HepG2 (cell line): ENCODE measurements around the gene FAM83D.

Experiments used
- ARNT2 ChIP-seq: sonication (generic); formaldehyde crosslinking; IDR thresholded peaks from 2 replicates; pipeline ENCODE4 v1.8.0; 2022; ENCODE audit warnings: mild to moderate bottlenecking, low read depth, missing genetic modification reagents, moderate library complexity
- BCL6 ChIP-seq: IDR thresholded peaks from 2 replicates; pipeline ENCODE4 v1.6.1; 2016; ENCODE audit warnings: missing genetic modification reagents, missing compliant biosample characterization
- EHMT2 ChIP-seq: fragments of 200-600 bp; sonication (generic); IDR thresholded peaks from 2 replicates; pipeline ENCODE4 v1.7.0; 2017; ENCODE audit warnings: antibody characterized with exemption, low read depth, low read length, borderline replicate concordance
- HNF4A ChIP-seq: sonication (generic); formaldehyde crosslinking; IDR thresholded peaks from 2 replicates; pipeline ENCODE4 v1.4.0; 2020; ENCODE audit warnings: missing genetic modification reagents
- POLR2A ChIP-seq, 2 experiments: IDR thresholded peaks; 2 replicates each; pipeline ENCODE4 v1.6.1; 2011; ENCODE audit warnings: low read depth in 2 of 2, low read length in 2 of 2, mild to moderate bottlenecking in 1 of 2, moderate library complexity in 1 of 2; ENCODE audit not compliant: insufficient read depth in 1 of 2
- TF ChIP-seq, protein P1 (sequence below), 2 experiments: sonication (generic) in 1 of 2; formaldehyde crosslinking in 1 of 2; IDR thresholded peaks; 2 replicates each; pipeline versions ENCODE4 v1.5.1 to v1.6.1; 2011 to 2020; ENCODE audit warnings: borderline replicate concordance in 1 of 2, low read depth in 1 of 2, low read length in 1 of 2, mild to moderate bottlenecking in 1 of 2, missing genetic modification reagents in 1 of 2, moderate library complexity in 1 of 2
- TF ChIP-seq, protein P2 (sequence below): sonication (generic); formaldehyde crosslinking; IDR thresholded peaks from 2 replicates; pipeline ENCODE4 v1.4.0; 2020; ENCODE audit warnings: missing genetic modification reagents

DNA sequence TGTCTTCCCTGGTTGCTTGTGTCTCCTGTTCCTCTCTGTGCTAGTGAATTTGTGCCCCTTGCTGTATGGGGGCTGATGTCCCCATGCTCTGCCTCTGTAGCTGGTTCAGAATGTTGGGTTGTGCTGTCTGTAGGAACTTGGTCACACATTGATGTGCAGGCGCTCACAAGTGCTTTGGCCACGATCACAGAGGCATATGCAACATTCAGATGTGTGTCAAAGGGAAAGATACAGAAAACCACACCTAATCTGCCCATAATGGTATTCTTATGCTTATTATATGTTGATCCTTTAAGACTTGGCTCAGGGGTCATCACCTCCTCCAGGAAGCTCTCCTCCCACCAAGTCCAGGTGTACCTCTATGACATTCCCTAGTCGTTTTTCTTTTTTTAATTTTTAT, 18.8 kb downstream of the FAM83D start:
- TF ChIP-seq, protein P1, sequence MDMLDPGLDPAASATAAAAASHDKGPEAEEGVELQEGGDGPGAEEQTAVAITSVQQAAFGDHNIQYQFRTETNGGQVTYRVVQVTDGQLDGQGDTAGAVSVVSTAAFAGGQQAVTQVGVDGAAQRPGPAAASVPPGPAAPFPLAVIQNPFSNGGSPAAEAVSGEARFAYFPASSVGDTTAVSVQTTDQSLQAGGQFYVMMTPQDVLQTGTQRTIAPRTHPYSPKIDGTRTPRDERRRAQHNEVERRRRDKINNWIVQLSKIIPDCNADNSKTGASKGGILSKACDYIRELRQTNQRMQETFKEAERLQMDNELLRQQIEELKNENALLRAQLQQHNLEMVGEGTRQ (IDR thresholded peaks at IDR 0.05; ENCODE audit: low read depth, low read length), result no peak
- TF ChIP-seq, protein P1 (CRISPR knock-in tag; IDR thresholded peaks at IDR 0.05; ENCODE audit: borderline replicate concordance), result no peak
- TF ChIP-seq BCL6 (CRISPR knock-in tag) (no peak), HNF4A (no peak), POLR2A (IDR thresholded peaks at IDR 0.05; ENCODE audit: insufficient read depth in 1 of 2, low read depth in 2 of 2, low read length in 2 of 2) (no peak), ARNT2 (CRISPR knock-in tag) (no peak), EHMT2 (no peak)
- TF ChIP-seq, protein P2, sequence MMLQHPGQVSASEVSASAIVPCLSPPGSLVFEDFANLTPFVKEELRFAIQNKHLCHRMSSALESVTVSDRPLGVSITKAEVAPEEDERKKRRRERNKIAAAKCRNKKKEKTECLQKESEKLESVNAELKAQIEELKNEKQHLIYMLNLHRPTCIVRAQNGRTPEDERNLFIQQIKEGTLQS (CRISPR knock-in tag), result no peak
